HepG2 (cell line): ENCODE data around the gene ANKRD11. TPM values are rescaled to one million over a fixed set of nuclear protein-coding genes. Genes with fewer than 3 reads are reported as not detected.

Experiments
- CERS6 ChIP-seq: sonication (generic); formaldehyde crosslinking; IDR thresholded peaks from 2 replicates; pipeline ENCODE4 v1.5.0; 2020; ENCODE audit warnings: missing genetic modification reagents
- GATAD1 ChIP-seq: IDR thresholded peaks from 2 replicates; pipeline ENCODE4 v1.6.1; 2016; ENCODE audit warnings: missing genetic modification reagents, missing compliant biosample characterization
- GTF2F1 ChIP-seq: fragments of 150-350 bp; IDR thresholded peaks from 2 replicates; pipeline ENCODE4 v1.6.1; 2014; ENCODE audit warnings: low read length
- HIC2 ChIP-seq: sonication (generic); formaldehyde crosslinking; IDR thresholded peaks from 2 replicates; pipeline ENCODE4 v1.9.0; 2022; ENCODE audit warnings: low read depth, missing genetic modification reagents
- MEIS1 ChIP-seq: sonication (generic); formaldehyde crosslinking; IDR thresholded peaks from 2 replicates; pipeline ENCODE4 v1.9.0; 2021; ENCODE audit warnings: mild to moderate bottlenecking, missing genetic modification reagents, moderate library complexity, borderline replicate concordance
- RERE ChIP-seq: IDR thresholded peaks from 2 replicates; pipeline ENCODE4 v1.6.1; 2016; ENCODE audit warnings: low read depth, missing genetic modification reagents, missing compliant biosample characterization
- SP1 ChIP-seq, 2 experiments: fragments of 450-650 bp in 1 of 2; sonication (generic) in 1 of 2; formaldehyde crosslinking in 1 of 2; IDR thresholded peaks; 2 replicates each; pipeline versions ENCODE4 v1.4.0 to v1.6.1; 2016 to 2020; ENCODE audit warnings: missing genetic modification reagents in 1 of 2
- STAT5B ChIP-seq: sonication (generic); formaldehyde crosslinking; IDR thresholded peaks from 2 replicates; pipeline ENCODE4 v1.4.0; 2020; ENCODE audit warnings: missing genetic modification reagents
- ZMYM4 ChIP-seq: sonication (generic); formaldehyde crosslinking; IDR thresholded peaks from 2 replicates; pipeline ENCODE4 v1.8.1; 2023; ENCODE audit warnings: mild to moderate bottlenecking, missing genetic modification reagents
- ZNF619 ChIP-seq: sonication (generic); formaldehyde crosslinking; IDR thresholded peaks from 2 replicates; pipeline ENCODE4 v1.4.0; 2020; ENCODE audit warnings: mild to moderate bottlenecking, missing genetic modification reagents
- ZNF691 ChIP-seq: sonication (generic); formaldehyde crosslinking; IDR thresholded peaks from 2 replicates; pipeline ENCODE4 v1.4.0; 2020; ENCODE audit warnings: missing genetic modification reagents, low read depth, mild to moderate bottlenecking, borderline replicate concordance
- ZNF768 ChIP-seq: sonication (generic); formaldehyde crosslinking; IDR thresholded peaks from 2 replicates; pipeline ENCODE4 v1.4.0; 2020; ENCODE audit warnings: missing genetic modification reagents
- polyA plus RNA-seq, 8 experiments: library from polyadenylated mRNA; depleted of rRNA in 3 of 8; stranded (reverse) in 7 of 8; unstranded in 1 of 8; fragments of >200 nt; fragmentation: Illumina TruSeq in 4 of 8; extraction: Trizol in 4 of 8; gene quantifications; 2 replicates each; pipeline versions ENCODE4 v1.2.1 to v1.2.3, GENCODE V29; 2011 to 2016; ENCODE audit warnings: low read depth in 4 of 8, missing spikeins in 1 of 8, mixed read lengths in 1 of 8; ENCODE audit not compliant: insufficient read depth in 1 of 8
- total RNA-seq, 5 experiments: library from RNA; depleted of rRNA; stranded (reverse); fragments of >200 nt; fragmentation: Illumina TruSeq; extraction: Trizol; gene quantifications; 2 replicates each; pipeline ENCODE4 v1.2.3, GENCODE V29; 2016; ENCODE audit warnings: low read depth in 1 of 5
- TF ChIP-seq, protein P1 (sequence below): fragments of 450-650 bp; IDR thresholded peaks from 2 replicates; pipeline ENCODE4 v1.6.1; 2017
- TF ChIP-seq, protein P2 (sequence below): sonication (generic); formaldehyde crosslinking; conservative IDR thresholded peaks from 2 replicates; pipeline ENCODE4 v1.4.0; 2020; ENCODE audit warnings: missing genetic modification reagents
- TF ChIP-seq, protein P3 (sequence below): sonication (generic); formaldehyde crosslinking; IDR thresholded peaks from 2 replicates; pipeline ENCODE4 v1.5.0; 2020; ENCODE audit warnings: missing genetic modification reagents

ANKRD11 gene
- total and polyA plus RNA-seq, 2 of the 13 experiments (the other 11 are each of a cell fraction or from before 2014, with no cell fraction given), result 21.4 to 38.4 TPM

GRCh38 chr16:89241187-89242007, 249.0 kb downstream of the ANKRD11 start (continued):
- no peak; the same call in 1 of the 2 replicates for TF ChIP-seq HIC2
- no peak for TF ChIP-seq STAT5B (CRISPR knock-in tag)
- TF ChIP-seq, protein P1, sequence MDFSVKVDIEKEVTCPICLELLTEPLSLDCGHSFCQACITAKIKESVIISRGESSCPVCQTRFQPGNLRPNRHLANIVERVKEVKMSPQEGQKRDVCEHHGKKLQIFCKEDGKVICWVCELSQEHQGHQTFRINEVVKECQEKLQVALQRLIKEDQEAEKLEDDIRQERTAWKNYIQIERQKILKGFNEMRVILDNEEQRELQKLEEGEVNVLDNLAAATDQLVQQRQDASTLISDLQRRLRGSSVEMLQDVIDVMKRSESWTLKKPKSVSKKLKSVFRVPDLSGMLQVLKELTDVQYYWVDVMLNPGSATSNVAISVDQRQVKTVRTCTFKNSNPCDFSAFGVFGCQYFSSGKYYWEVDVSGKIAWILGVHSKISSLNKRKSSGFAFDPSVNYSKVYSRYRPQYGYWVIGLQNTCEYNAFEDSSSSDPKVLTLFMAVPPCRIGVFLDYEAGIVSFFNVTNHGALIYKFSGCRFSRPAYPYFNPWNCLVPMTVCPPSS, result no peak
- TF ChIP-seq ZNF691 (CRISPR knock-in tag), result peak; percentile 93
- TF ChIP-seq ZNF619 (CRISPR knock-in tag), result no peak
- TF ChIP-seq CERS6 (CRISPR knock-in tag), result no peak
- peak; percentile 95 for TF ChIP-seq GATAD1 (CRISPR knock-in tag)
- no peak for TF ChIP-seq GTF2F1
- TF ChIP-seq, protein P2, sequence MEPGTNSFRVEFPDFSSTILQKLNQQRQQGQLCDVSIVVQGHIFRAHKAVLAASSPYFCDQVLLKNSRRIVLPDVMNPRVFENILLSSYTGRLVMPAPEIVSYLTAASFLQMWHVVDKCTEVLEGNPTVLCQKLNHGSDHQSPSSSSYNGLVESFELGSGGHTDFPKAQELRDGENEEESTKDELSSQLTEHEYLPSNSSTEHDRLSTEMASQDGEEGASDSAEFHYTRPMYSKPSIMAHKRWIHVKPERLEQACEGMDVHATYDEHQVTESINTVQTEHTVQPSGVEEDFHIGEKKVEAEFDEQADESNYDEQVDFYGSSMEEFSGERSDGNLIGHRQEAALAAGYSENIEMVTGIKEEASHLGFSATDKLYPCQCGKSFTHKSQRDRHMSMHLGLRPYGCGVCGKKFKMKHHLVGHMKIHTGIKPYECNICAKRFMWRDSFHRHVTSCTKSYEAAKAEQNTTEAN (CRISPR knock-in tag), result peak; percentile 90
- TF ChIP-seq, protein P3, sequence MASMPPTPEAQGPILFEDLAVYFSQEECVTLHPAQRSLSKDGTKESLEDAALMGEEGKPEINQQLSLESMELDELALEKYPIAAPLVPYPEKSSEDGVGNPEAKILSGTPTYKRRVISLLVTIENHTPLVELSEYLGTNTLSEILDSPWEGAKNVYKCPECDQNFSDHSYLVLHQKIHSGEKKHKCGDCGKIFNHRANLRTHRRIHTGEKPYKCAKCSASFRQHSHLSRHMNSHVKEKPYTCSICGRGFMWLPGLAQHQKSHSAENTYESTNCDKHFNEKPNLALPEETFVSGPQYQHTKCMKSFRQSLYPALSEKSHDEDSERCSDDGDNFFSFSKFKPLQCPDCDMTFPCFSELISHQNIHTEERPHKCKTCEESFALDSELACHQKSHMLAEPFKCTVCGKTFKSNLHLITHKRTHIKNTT, result no peak
- TF ChIP-seq MEIS1 (CRISPR knock-in tag), result 0 out of 2 replicates have a peak, but pooled peaks have one; percentile 16
- TF ChIP-seq ZNF768 (CRISPR knock-in tag), result peak; percentile 87
- TF ChIP-seq ZMYM4, result peak; percentile 89
- peak; percentile 25; the same call in 1 of the 2 replicates for TF ChIP-seq RERE (CRISPR knock-in tag)
- no peak for TF ChIP-seq SP1 (IDR thresholded peaks at IDR 0.05)
- peak; percentile 50; the same call in 1 of the 2 replicates for TF ChIP-seq SP1 (CRISPR knock-in tag; IDR thresholded peaks at IDR 0.05)
